GF-D8 (cell line): ENCODE results near the gene SEC14L2.

Experiments
- DNase-seq: peaks from one replicate; lab custom pipeline; 2025; lab: John Stamatoyannopoulos, UW

SEC14L2 gene

GRCh38 chr22:30405731-30406130 is 8.9 kb downstream of the SEC14L2 start:
- no peak for DNase-seq

DNA sequence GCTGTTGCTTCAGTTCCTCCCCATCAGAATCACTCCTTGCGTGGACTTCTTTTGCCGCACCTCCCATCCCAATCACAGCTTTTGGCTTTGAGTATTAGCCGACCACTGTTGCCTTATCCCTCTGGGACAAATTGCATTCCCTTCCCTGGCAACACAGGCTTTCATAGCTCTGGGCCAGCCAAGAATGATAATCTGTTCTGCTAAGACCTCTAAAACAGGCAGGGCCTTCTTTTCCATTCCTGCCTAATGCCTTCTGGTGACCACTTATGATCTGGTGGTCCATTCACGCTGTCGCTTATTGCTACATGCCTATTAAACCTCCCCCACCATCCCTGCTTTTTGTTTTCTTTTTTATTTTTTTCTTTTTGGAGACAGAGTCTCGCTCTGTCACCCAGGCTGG is 9.6 kb downstream of the SEC14L2 start:
- DNase-seq, result no peak

GRCh38 chr22:30408388-30409102 is 11.7 kb downstream of the SEC14L2 start:
- no peak for DNase-seq

DNA sequence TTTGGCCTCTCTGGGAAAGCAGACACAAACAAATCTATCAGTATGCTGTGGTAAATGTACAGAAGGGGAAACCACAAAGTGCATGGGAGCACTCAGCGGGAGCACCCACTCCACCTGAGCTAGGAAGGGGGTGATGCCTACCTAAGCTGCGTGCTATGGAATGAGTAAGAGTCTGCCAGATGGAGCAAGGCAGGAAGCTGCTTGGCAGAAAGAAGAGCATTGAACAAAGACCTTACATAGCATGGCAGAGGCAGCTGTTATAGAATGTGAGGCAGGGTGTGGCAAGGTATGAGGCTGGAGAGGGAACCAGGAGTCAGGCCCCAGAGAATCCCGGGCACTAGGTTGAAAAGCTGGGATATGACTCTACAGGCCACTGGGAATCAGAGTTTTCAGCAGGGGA is 15.0 kb downstream of the SEC14L2 start:
- no peak for DNase-seq

GRCh38 chr22:30413001-30413400 is 16.2 kb downstream of the SEC14L2 start:
- no peak for DNase-seq

DNA sequence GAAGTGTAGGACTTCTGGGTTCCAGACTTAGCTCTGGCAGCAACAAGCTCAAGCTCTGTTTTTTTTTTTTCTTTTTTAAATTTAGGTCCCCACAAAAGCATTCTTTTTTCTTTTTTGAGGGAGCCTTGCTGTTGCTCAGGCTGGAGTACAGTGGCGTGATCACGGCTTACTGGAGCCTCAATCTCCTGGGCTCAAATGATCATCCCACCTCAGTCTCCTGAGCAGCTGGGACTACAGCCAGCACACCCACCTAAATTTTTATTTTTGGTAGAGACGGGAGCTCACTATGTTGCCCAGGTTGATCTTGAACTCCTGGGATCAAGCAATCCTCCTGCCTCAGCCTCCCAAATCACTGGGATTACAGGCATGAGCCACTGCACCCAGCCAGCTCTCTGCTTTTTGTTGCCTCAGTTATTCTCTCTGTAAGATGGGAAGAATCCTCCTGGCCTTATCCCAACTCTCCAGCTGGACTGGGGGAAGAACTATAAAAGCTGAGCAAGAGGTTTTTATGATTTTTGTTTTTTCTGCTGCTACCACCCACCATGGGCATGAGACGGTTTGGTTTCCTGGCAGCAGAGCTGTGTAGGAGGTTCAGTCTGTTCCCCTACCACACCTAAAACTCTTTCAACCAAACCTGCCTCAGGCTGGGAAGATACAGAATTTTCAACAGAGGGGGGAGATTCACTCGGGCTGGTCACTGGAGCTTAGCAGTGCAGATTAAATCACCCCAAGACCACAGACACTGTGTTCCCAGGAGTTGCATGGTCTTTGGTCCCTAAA is 17.1 kb downstream of the SEC14L2 start:
- DNase-seq, result no peak

DNA sequence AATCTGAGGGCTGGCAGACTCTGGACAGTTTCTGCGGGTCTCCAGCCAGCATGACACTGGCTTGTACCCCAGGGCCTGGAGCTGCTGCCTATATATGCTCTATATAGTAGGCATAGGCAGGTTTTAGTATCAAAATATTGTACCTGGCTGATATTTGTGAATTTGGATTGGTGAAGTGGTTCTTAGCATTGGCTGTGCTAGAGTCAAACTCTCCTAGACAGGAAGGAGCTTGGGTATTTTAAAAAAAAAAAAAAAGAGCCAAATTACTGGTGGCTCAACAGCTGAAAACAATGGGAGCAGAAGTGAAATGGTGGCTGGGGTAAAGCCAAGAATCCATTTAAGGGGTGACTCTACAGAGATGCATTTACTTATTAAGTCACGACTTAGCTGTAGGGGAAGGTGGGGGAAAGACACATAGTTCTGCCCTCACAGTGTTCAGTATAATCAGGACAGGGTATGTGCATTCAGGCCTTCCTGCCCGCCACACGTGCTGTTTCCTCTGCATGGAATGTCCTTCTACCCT is 17.8 kb downstream of the SEC14L2 start:
- no peak for DNase-seq

GRCh38 chr22:30416403-30416802 is 19.6 kb downstream of the SEC14L2 start:
- no peak for DNase-seq

DNA sequence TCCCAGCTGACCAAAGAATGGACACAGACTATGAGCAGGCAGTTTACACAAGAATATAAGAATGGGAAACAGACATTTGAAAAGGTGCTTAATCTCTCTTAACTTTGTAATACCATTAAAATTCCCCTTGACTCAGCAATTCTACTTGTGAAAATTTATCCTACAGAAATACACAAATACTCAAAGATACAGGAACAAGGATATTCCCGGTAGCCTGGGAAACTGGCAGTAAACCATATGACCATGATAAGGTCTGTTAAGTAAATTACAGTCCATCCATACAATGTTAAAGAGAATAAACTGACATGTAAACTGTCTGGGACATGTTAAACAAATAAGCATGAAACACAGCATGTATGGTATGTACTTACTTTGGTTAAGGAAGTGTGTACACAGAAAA is 20.0 kb downstream of the SEC14L2 start:
- no peak for DNase-seq

DNA sequence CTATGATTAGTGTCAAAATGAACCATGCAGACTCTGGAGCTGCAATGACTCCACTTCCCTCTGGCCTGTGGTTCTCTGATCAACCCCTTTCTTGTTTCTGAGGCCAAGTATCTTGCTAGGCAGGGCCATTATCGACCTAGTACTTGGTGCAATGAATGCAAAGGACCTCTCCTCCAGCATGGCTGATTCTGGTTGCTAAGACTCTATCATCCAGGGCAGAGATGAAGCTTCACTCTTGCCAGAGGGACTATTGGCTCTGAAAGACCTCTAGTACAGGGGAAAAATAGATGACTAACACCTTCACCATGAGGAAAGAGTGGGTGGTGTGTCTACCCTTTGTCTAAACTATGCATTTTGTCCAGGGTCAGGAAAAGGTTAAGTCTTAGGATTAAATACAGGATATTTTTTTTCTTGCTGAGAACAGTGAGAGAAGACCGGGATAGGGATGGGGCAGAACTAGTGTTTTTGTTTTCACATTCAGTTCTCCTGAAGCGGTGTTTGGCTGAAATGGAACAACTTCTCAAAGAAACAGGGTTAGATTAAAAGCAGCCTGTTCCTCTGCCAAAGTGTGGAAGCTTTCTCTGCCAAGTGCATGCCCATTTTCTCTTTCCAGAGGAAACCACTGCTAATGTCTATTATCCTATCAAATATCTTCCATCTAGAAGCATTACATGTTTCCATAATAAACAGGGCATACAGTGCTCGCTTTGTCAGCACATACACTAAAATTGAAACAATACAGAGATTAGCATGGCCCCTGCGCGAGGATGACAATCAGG is 23.7 kb downstream of the SEC14L2 start:
- DNase-seq, result no peak

DNA sequence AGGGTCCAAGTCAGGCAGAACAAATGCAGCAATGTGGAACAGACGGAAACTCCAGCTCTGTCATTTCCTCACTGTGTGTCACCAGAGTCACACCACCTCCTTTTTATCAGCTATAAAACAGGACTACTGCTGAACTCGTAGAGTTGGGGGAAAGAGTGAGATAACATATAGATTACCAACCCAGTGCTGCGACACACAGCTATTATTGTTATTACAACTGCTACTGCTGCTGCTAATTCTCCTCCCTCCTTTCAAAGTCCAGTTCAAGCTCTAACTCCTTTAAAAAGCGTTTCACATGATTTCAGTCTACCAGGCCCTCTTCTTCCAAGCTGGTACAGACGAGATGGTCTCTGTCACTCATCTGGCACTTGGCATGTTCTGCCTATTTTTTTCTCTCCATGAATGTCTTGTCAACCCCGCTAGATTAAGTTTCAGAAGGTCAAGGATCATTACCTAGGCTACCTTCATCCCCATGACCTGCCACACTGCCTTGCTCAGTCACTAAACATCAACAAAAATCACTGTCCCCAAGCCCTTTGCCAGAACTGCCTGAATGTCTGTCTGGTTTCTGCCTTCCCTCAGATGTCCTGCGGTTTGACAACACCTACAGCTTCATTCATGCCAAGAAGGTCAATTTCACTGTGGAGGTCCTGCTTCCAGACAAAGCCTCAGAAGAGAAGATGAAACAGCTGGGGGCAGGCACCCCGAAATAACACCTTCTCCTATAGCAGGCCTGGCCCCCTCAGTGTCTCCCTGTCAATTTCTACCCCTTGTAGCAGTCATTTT is 25.1 kb downstream of the SEC14L2 start:
- DNase-seq, result peak; percentile 36

DNA sequence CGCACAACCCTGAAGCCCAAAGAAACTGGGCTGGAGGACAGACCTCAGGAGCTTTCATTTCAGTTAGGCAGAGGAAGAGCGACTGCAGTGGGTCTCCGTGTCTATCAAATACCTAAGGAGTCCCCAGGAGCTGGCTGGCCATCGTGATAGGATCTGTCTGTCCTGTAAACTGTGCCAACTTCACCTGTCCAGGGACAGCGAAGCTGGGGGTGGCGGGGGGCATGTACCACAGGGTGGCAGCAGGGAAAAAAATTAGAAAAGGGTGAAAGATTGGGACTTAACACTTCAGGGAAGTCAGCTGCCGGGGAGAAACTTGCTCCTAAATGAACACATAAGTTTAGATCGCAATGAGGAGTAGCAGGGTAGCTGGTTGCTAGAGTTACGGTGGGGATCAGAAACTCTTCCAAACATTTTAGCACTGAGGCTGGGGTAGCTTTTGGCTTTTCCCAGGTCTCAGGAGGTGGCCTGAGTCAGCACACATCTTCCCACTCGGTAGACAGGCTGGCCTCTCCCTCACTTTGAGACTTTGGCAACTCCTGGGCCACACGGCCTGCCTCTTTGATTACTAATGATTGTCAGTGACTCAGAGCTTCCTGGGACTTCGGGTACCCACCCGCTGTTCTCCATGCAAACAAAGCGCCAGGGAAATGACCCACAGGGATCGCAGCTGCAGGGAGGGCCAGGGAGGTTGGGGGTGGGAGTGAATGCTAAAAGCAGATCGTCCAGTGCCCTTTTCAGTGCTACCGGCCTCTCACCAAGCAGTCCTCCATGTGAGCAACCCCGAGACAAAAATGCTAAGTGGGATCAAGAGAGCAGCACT is 25.9 kb downstream of the SEC14L2 start:
- no peak for DNase-seq

DNA sequence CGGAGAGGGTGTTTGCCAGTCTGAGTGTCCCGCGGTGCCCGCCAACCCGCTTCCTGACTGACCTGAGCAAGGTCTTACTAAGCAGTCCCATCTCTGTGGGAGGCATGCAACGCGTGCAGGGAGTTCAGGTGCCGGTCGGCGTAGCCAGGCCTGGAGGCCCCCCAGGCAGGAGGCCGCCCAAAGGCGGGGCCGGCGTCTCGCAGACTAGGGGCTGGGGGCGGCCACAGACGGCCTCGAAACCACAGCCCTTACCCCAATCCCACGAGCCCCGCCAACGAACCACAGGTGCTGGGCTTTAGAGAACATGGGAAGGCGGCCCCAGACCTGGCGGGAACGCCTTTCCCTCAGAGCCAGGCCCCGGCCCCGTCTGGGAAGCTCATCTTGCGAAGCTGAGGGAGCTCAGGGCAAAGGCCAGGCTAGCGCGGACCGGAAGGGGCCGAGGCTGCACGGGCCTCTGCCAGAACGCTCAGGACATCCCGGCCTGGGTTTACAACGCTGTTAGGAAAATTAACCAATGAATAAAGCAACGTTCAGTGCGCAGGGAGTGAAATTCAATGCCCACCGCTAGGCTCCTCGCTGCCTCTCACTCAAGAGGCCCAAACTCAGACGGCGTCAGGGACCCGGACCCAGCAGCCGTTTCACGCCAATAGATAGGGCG is 26.6 kb downstream of the SEC14L2 start:
- no peak for DNase-seq

GRCh38 chr22:30423959-30424533 is 27.2 kb downstream of the SEC14L2 start:
- peak; percentile 98 for DNase-seq

GRCh38 chr22:30424534-30425326 is 27.9 kb downstream of the SEC14L2 start:
- DNase-seq, result peak; percentile 36

DNA sequence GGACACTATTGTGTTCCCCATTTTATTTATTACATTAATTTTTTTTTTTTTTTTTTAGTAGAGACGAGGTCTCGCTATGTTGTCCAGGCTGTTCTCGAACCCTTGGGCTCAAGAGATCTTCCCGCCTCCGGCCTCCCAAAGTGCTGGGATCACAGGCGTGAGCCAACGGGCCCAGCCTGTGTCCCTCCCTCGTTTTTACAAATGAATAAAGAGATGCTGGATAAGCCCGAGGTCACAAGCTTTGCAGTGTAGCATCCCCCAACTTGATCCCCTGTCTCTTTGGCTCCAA is 28.5 kb downstream of the SEC14L2 start:
- no peak for DNase-seq

DNA sequence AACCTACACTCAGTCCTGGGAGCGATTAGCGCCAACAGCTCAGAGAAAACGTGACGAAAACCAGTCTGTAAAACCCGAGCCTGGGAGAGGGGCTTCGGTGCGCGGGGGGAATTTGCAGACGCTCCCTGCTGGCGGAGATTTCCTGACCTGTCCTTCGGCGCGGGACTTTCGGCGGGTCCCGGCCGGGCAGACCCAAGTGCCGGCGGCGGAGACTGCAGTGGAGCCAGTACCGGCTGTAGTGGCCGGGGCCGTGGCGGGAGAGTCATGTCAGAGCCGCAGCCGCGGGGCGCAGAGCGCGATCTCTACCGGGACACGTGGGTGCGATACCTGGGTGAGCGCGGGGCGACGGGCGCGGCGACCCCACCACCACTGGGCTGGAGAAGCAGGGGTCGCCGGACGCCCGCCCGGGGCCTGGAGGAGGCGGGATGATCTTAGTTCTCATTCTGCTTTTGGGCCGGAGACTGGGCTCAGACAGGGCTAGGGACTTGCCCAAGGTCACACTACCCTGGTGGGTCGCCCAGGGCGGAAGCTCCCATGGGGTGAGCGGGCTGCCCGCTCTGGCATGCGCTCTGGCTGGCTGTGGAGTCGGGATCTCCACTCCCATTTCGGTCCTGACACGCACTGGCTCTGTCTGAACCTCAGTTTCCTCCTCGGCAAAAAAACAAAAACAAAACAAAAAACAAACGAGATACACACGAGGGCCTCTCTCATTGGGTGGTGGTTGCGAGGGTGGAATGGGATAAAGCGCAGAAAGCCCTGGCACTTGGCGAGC is 29.0 kb downstream of the SEC14L2 start, which contains the start of gene MTFP1:
MTFP1 (plus strand) TSS at position 153 of the 772 bp plus-strand sequence; CDS start at position 265, 112 bp downstream.
- peak; percentile 67 for DNase-seq
